GM20431 (cell line): Measurements from ENCODE around the gene SRPX.

ENCODE experiments used
- in situ Hi-C: fragments of 300-500 bp; cut with MseI, MboI; formaldehyde crosslinking; loops from one replicate; pipeline ENCODE4 v1.15.0; 2020; ENCODE audit warnings: low sequenced_read_pairs; ENCODE audit not compliant: unreplicated experiment

Gene SRPX, protein sequence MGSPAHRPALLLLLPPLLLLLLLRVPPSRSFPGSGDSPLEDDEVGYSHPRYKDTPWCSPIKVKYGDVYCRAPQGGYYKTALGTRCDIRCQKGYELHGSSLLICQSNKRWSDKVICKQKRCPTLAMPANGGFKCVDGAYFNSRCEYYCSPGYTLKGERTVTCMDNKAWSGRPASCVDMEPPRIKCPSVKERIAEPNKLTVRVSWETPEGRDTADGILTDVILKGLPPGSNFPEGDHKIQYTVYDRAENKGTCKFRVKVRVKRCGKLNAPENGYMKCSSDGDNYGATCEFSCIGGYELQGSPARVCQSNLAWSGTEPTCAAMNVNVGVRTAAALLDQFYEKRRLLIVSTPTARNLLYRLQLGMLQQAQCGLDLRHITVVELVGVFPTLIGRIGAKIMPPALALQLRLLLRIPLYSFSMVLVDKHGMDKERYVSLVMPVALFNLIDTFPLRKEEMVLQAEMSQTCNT

DNA sequence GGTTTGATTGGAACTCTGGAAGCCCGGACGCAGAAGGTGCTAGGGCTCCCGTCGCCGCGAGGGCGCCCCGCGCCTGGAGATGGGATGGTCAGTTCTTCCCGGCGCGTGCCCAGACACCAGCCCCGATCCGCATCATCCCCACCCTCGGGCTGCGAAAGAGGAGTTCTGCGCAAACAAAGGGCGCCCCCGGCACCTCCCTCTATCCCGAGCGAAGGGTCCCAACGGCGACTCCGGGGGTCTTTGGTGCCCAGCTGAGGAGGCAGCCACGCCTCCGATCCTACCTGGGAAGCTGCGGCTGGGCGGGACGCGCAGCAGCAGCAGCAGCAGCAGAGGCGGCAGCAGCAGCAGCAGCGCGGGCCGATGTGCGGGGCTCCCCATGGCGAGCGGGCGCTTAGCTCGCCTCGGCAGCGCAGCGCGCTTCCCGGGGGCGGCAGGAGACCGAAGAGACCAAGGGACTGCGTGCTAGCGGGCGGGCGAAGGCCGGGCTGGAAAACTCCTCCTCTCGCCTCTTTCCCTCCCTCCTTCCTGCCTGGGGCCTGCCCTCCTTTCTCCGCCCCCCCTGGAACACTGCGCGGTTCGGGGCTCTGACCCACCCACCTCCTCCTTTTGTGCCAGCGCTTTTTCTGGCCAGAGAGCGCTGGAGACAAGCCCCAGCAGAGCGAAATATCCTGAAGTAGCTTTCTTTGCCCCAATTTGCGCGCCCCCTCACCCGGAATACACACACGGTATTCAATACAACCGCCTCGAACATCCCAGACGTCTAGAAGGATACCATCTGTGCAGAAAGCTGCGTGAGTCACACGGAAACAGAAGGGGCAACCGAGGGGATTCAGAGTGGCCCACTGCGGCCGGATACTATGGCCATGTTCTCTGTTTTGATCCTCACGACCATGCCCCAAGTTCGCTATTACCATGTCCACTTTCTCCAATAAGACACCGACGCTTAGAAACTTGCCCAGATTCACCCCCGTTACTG, at the start of gene SRPX:
SRPX (minus strand) TSS at position 457 of the 976 bp plus-strand sequence; CDS start at position 378, 79 bp downstream.
- in situ Hi-C loops = loop anchor here (25.0 kb wide), 1 partner anchor 117 kb away; the partner anchor contains the start of gene RPGR

DNA sequence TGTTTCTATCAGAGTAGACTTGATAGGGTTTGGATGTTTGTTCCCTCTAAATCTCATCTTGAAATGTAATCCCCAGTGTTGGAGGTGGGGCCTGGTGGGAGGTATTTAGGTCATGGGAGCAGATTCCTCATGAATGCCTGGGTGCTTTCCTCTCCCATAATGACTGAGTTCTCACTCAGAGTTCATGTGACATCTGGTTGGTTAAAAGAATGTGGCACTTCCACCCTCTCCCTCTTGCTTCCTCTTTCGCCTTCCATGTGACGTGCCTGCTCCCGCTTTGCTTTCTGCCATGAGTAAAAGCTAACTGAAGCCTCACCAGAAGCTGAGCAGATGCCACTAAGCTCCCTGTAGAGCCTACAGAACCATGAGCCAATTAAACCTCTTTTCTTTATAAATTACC, 47.3 kb upstream of the SRPX start:
- in situ Hi-C loops = no loop called here

DNA sequence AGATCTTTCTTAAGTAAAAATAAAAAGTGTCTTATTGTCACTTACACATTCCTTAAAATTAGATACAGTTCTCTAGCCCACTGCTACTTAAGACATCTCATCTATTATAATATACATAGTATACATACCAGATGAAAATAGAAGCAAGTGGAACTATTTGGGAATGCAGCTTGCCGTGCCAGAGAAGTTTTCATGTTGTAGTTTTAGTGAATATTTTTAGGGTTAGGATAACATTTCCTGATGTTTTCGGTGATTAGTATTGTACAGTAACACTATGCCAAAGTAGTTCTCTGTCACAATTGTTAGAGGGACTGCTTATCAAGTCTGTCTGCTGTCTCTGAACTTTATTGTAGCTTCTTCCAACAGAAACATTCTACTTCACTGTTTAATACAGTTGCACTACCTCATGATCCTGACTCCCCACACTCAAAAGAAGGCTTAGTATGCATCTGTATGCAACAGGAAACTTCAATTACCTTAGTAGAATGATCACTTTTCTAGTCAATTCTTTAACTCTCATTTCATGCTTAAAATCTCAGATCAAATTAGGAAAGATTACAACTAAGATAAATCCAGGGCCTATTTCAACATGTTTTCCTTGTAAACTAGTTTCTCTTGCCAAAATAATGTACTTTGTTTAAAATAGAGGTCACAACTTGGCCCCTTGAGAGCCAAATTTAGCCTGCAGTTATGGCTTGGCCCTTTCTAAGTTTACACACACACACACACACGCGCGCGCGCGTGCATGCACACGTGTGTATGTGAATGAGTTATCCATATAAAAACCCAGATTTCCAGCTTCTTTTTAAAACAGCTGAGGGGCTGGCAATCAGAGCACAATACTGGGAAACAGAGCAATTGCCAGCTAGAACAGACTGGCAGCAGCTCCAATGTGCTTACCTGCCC, 42.3 kb upstream of the SRPX start:
- in situ Hi-C loops = no loop called here

DNA sequence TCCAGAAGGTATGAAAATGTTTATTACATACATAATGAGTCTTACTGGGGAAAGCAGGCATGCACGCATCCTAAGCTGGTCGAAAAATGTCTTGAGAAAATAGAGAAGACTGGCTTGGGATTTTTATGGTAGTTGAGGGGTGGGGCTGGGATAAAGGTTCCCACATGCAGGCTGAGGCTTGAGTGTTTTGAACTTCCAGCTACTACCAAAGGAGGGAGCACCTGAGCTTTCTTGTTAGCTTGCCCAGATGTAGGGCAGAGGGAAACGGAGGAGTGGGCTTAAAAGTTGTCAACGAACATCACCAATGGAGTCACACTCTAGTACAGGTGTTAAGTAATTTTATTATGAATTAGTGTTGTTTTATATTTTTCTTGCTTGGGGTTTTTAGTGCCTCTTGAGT, 39.6 kb upstream of the SRPX start:
- in situ Hi-C loops = no loop called here

DNA sequence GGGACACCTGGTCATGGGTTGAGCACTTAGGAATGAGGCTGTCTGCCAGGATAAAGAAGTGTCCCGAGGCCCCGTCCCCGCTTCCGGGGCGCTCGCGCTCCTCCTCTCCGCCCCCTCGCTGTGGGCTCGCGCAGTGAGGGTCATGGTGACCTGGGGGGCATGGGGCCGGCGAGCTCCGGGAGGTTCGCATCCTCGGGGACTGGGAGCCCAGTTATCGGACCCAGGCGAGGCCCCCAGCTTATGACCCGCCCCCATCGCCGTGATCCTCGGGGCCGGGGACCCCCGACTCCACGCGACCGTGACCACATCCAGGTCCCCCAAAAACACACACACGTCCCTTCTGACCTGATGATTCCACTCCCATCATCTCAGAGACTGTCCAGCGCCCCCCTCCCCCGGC, 35.3 kb upstream of the SRPX start:
- in situ Hi-C loops = no loop called here

DNA sequence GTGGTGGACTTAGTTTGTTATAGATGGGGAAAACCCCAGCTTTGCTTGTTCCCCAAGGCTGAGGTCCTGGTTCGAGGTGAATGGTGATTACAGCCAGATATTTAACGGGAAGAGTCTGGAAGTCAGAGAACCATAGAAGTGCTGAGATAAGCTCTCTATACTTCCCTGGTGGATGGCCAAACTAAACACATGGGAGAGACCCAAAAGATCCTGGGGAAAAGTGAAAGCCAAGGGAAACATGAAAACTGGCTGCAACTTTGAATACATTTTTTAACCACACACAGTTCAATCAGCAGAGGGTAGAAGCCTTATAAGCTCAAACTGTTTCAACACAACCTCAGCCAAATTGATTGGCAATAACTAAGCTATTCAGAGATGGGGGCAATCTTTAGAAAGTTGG, 29.3 kb upstream of the SRPX start:
- in situ Hi-C loops = no loop called here

DNA sequence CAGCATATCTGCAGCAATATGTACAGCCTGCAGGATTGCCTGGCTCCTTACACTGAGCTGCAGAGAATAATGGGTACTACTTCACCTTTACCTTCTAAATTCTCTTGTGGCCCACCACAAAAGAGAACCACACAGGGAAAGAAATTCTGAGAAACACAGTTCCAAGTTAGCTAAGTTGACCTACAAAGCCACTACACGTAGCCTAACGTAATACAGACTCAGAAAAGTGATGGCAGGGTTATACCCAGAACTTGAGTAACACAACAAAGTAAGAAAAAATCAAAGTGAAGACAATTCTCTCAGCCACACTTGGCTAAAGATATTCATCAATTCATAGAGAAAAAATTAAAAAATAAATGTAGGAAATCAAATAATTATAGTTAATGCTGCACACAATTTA, 26.4 kb upstream of the SRPX start:
- in situ Hi-C loops = no loop called here

DNA sequence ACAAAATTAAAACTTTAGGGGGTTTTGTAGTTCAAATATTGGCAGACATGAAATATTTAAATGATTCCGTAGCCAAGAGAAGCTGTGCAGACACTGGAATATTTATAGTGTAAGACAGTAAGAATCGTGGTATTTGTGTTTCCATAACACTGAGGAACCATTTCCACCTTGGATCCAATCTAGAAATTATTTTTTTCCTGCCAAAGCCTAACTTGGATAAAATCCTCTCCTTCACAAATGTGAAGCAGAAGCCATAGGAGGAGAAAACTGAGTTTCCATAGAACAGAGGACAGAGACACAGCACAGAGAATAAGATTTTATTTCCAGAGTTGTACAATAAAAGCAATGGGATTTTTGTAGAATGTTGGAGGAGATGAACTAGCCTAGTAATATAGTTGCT, 19.9 kb upstream of the SRPX start:
- in situ Hi-C loops = no loop called here

DNA sequence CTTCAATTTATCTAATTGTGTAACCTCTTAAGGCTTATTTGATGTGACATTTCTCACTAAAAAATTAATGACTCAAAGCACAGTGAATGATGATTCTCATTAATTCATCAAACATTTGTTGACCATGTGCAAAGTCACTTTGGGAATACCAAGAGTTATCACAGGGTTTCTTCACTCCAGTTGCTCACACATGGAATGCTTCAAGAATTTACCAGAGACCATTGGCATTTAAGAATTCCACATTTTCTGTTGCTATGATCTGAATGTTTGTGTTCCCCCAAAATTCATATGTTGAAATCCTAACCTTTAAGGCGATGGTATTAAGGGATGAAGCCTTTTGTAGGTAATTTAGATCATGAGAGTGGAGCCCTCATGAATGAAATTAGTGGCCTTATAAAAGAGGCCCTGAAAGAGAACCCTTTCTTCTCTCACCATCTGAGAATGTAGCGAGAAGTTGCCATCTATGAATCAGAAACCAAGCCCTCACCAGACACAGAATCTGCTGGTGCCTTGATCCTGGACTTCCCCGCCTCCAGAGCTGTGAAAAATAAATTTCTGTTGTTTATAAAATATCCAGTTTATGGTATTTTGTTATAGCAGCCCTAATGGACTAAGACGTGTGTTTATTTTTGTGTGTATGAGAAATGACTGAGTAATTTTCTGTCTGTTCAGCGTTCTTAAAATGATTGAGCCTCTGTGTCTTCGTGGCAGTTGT, 16.4 kb upstream of the SRPX start:
- in situ Hi-C loops = no loop called here

DNA sequence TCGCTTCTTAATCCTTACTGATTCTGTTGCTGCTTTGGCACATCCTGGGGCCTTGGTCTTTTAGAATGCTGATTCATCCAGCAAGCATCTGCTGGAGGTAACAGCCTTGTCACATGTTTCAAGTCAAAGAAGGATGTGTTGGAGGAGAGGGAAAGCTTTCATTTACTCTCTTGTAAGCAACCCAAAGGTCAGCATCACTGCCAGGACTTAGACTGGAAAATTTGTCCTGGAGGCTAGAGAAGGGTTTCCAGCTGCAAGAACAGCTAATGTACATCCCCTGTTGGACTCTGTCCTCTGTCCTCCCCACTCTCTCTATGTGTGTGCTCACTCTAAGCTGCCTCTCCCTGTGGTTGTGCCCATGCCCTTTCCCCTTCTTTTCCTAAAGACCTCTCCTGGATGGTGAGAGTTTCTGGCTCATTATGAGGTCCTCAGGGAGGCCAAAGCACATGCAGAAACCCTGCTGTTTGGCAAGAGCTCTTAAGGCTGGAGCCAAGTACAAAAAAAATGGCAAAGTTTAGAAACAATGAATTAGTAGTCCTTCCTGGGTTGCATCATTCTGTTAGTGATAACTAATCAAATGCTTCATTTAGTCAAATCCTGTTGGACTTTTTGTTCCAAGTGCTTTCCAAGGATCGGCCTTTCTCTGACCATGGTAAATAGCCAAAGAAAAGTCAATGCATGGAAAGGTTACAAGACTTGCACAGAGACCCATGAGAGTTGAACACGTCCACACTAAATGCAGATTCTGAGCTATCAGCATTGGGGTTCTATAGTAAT, 13.4 kb upstream of the SRPX start:
- in situ Hi-C loops = no loop called here

DNA sequence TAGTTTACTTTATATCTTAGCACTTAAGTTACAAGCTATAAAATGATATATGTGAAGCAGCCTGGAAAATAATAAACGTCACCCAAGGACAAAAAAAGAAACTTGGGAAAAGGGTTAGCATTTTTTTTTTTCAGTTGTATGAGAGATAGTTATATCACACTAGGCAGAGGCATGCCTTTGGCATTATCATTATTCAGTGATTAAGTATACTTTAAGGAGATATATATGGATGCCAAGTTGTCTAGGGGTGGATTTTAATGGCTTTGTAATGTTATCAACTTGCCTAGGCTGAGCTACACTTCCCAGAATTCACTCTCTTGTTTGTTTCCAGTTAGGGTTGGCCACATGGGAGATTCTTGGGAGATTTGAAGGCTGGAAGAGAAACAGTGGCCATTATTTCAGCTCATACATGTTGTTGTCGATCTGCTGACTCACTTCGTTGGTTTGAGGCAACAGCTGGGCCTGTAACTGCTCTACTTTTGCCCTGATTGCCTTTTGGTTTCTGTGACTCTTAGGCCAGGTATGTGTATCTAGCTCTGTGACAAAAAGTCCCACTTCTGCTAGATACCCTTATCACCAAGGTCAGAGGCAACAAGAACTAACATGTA, 11.5 kb upstream of the SRPX start:
- in situ Hi-C loops = no loop called here

DNA sequence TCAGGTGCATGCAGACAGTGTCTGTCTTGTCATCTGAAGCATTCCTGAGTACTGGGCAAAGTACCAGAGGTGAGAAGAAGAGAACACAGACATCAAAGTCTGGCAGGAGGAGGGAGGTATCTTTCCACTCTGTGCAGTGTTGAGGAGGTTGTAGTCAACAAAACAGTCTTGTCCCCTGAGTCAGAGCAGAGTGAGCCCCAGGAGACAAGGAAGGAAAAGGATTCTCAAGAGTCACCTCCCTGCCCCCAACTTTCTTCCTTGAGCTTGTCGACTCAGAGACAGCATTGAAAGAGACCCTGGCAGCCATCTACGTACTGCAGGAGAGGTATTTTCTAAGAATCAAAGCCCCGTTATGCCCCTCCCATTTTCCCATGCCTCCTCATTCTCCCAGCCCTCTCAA, 4.4 kb upstream of the SRPX start:
- in situ Hi-C loops = no loop called here

DNA sequence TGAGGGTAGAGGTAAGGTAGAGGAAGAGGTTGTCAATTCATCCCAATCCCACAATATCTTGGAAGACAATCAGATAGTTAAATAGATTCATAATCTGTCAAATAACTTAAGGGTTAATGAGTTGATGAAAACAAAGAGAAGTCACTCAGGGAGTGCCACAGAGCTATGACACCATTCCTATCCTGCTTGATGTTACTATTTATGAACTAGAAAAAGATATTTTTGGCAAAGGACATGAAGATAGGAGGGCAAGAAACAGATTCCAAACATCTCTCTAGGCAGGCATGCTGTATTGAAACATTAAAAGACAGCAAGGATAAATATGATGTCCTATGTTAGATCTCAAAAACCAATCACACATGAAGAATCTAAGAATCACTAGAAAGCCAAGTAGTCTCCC, 3.5 kb upstream of the SRPX start:
- in situ Hi-C loops = loop anchor here (25.0 kb wide), 1 partner anchor 113 kb away; the partner anchor contains the start of gene RPGR

DNA sequence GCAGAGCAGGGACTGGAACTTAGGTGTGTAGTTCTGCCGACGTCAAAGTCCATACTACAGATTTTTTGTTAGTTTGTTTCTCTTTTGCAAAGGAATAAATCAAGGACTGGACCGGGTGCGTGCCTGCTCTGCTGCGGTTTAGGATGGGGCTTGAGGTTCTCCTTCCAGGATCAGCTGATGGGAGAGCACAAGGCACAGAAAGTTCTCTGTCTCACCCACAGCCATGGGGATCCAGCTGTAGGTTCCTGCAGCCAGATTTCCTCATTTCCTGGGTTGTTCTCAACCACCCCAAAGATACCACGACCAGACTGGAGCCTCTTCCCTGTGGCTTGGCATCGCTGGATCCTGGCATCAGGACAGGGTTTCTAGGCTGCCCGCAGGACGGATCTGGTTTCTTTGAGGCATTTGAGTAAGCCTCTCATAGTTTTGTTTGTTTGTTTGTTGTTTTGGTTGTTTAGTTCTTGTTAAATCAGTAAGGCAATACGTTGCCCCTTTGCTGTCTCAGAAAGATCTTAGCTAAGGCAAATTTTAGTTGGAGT, 789 bp upstream of the SRPX start:
- in situ Hi-C loops = loop anchor here (25.0 kb wide), 1 partner anchor 116 kb away; the partner anchor contains the start of gene RPGR

DNA sequence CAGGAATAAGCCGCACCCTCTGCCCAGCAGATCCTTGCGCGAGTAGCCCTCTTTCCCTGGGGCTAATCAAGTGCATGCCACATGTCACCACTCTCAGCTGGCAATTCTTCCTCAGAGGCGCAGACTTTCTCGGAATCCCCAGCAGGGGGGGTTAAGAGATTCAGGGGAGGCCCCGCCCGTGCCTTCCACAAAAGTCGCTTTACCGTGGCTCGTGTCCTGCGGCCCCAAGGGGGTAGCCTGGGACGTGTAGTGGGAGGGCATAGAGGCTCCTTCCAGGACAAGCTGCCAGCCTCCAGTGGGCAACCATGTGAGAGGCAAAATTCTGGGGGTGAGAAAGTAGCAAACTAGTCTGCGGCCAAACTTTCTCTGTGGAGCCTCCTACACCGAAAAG, 652 bp downstream of the SRPX start:
- in situ Hi-C loops = loop anchor here (25.0 kb wide), 1 partner anchor 117 kb away; the partner anchor contains the start of gene RPGR

DNA sequence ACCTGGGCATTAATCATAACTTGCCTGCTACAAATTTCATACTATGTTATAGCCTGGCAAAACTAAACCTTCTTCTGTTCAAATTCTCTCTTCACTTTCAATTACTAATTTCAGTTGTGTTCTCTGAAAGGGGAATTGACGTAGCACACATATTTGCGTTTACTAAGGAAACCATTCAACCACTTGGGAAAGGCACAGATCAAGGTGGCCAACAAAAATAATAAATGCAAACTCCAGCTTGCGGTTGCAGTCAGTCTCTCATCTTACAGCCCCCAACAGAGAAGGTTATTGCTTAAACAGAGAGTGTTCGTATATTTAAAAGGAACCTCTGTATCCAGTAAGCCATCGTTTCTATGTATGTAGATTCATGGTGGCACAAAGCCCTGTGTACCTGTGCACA, 4.0 kb downstream of the SRPX start:
- in situ Hi-C loops = loop anchor here (25.0 kb wide), 1 partner anchor 121 kb away; the partner anchor contains the start of gene RPGR
